ENCODE measurements around the gene GNG7.

- TF ChIP-seq POLR2A (IDR thresholded peaks at IDR 0.05): no peak
- no peak for TF ChIP-seq CTCF (IDR thresholded peaks at IDR 0.05)
Measured at GRCh38 chr19:2490659-2491058, 211.8 kb downstream of the GNG7 start.
